HEK293T (cell line): ENCODE results near the gene FAIM.

Experiments
- BHLHE40 ChIP-seq: fragments of 450-650 bp; IDR thresholded peaks from 2 replicates; pipeline ENCODE4 v1.6.1; 2016; ENCODE audit warnings: mild to moderate bottlenecking, moderate library complexity, borderline replicate concordance
- ELF4 ChIP-seq: fragments of 450-650 bp; IDR thresholded peaks from 2 replicates; pipeline ENCODE4 v1.6.1; 2017; ENCODE audit warnings: antibody characterized with exemption
- FOXA1 ChIP-seq: fragments of 450-650 bp; IDR thresholded peaks from 2 replicates; pipeline ENCODE4 v1.6.1; 2016; ENCODE audit warnings: mild to moderate bottlenecking
- SP1 ChIP-seq: fragments of 450-650 bp; IDR thresholded peaks from 2 replicates; pipeline ENCODE4 v1.6.1; 2017
- TARDBP ChIP-seq: fragments of 450-650 bp; IDR thresholded peaks from 2 replicates; pipeline ENCODE4 v1.6.1; 2016

- TF ChIP-seq TARDBP (no peak), FOXA1 (no peak), BHLHE40 (no peak), SP1 (no peak), ELF4 (no peak)
Measured at GRCh38 chr3:138642226-138642926, 33.8 kb downstream of the FAIM start.
